Metanephros (tissue), 1 donor: Measurements from ENCODE around the gene GRWD1. TPM values are rescaled to one million over a fixed set of nuclear protein-coding genes. Genes with fewer than 3 reads are reported as not detected.

Source experiments
- total RNA-seq: library from RNA; depleted of rRNA; stranded (reverse); fragments of >200 nt; gene quantifications from one replicate; pipeline ENCODE4 v1.2.3, GENCODE V29; 2014

Gene GRWD1
- total RNA-seq = 20.8 TPM

DNA sequence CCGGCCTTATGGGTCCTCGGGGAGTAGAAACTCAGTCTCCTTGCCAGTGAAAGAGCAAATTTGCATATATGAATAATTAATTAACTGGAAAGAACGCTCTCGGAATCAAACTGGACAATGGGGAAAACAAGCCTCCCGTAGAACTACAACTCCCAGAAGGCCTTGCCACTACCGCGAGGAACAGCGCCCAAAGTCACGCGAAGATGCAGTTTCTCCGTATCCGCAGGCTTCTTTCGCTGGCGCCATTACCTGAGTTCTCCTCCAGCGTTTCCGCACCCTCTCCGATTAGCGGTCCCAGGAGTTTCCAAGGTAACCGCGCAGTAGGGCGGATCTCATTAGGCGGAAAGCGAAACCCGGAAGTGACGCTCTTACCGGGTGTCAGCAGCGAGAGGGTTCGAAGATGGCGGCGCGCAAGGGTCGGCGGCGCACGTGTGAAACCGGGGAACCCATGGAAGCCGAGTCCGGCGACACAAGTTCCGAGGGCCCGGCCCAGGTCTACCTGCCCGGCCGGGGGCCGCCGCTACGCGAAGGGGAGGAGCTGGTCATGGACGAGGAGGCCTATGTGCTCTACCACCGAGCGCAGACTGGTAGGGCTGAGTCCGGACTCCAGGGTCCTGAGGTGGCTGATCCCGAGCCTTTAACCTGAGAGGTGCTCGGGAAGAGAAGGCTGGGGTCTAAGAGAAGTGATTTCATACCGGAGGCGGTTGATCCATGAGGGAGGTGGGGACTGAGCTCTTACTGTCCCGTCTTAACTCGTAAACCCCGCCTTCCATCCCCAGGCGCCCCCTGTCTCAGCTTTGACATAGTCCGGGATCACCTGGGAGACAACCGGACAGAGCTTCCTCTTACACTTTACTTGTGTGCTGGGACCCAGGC is at the start of gene GRWD1:
Gene GRWD1 (plus strand): TSS at position 378 of the 876 bp plus-strand sequence. CDS start 23 bp downstream, at position 401.

DNA sequence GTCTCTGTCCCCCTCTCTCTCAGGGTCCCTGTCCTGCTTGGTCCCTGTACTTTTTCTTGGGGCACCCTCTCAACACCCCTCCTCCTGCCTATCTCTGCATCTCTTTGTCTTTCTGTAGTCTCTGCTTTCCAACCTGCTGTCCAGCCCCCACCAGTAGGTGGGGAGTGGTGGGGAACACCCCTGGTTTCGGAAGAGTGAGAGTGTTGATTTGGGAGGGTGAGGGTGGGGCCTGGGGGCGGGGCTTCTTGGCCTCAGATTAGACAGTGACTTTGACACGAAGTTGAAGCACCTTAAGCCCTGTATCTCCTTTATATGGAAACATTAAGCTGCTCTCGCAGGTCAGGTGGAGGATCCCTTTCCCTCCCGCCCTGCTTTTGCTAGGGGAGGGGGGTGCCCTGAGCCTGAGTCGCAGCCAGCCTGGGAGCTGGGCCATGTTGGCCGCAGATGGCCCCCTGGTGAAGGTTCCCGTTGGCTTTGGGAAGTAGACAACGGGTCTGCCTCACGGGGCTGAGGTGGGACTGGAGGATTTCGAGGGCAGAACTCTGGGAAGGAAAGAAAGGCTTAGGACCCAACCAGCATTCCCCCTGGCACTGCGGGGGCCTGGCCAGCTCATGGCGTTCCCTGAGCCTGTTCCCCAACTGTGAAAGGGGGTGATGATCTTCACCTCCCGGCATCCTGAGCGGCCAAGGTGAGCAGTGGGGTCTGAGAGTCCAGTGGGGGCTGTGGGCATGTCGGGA is 9.6 kb downstream of the GRWD1 start, which contains the start of gene KCNJ14:
Gene KCNJ14 (plus strand): TSS at position 404 of the 737 bp plus-strand sequence. CDS start 6,151 bp downstream, outside the sequence.

DNA sequence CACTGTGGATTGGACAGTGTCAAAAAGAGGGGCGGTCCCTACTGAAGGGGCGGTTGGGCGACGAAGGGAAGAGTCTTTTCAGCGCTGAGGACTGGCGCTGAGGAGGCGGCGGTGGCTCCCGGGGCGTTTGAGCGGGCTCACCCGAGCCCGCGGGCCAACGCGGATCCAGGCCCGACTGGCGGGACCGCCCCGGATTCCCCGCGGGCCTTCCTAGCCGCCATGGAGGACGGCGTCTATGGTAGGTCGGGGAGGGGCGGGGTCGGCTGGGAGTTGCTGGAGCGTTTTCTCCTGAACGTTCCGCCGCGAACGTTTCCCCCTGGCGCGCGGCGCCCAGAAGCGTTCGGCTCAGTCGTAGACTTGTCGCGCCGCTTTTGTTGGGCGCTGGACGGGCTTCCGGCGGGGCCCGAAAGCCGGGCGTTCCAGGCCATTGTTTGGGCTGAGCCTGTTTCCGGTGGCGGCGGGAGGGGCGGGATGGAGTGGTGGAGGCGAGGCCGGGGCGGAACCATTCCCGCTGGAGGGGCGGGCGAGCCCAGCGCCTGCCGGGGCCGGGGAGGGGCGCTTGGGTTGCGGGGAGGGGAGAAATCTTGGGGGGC is 23.6 kb downstream of the GRWD1 start, which contains the start of gene CYTH2:
Gene CYTH2 (plus strand): TSS at position 81 of the 593 bp plus-strand sequence. CDS start 139 bp downstream, at position 220.

Other genes starting within 250 kb of the GRWD1 start
- 57.4 TPM for gene CARD8, start 190.1 kb upstream of the GRWD1 start, total RNA-seq
- 7.4 TPM for gene ZNF114, start 175.9 kb upstream of the GRWD1 start, total RNA-seq
- gene EMP3, start 120.4 kb upstream of the GRWD1 start, total RNA-seq = 31.5 TPM
- 17.9 TPM for gene TMEM143, start 82.0 kb upstream of the GRWD1 start, total RNA-seq
- gene SYNGR4, start 81.6 kb upstream of the GRWD1 start, total RNA-seq = not detected
- 113 TPM for gene KDELR1, start 54.4 kb upstream of the GRWD1 start, total RNA-seq
- gene GRIN2D, start 52.3 kb upstream of the GRWD1 start, total RNA-seq = 0.99 TPM
- gene KCNJ14, start 9.6 kb downstream of the GRWD1 start, total RNA-seq = 1.2 TPM
- 52.6 TPM for gene CYTH2, start 23.4 kb downstream of the GRWD1 start, total RNA-seq
- 1.9 TPM for gene LMTK3, start 65.9 kb downstream of the GRWD1 start, total RNA-seq
- not detected for gene SULT2B1, start 106.2 kb downstream of the GRWD1 start, total RNA-seq
- not detected for gene SPACA4, start 160.8 kb downstream of the GRWD1 start, total RNA-seq
- 0.88 TPM for gene FAM83E, start 169.1 kb downstream of the GRWD1 start, total RNA-seq
- 2,126 TPM for gene RPL18, start 173.2 kb downstream of the GRWD1 start, total RNA-seq
- 16.2 TPM for gene SPHK2, start 173.5 kb downstream of the GRWD1 start, total RNA-seq
- gene DBP, start 191.4 kb downstream of the GRWD1 start, total RNA-seq = 17.2 TPM
- 3.5 TPM for gene CA11, start 200.2 kb downstream of the GRWD1 start, total RNA-seq
- 0.76 TPM for gene NTN5, start 227.0 kb downstream of the GRWD1 start, total RNA-seq
- 1.5 TPM for gene FUT2, start 250.0 kb downstream of the GRWD1 start, total RNA-seq